HG02642 (cell line): ENCODE results near the gene PTTG1.

ENCODE experiments used
- ATAC-seq: cut with Tn5 transposase; IDR thresholded peaks from one replicate; pipeline ENCODE4 v1.9.1; 2021; ENCODE audit warnings: mild to moderate bottlenecking; ENCODE audit not compliant: unreplicated experiment, poor library complexity

The PTTG1 gene

DNA sequence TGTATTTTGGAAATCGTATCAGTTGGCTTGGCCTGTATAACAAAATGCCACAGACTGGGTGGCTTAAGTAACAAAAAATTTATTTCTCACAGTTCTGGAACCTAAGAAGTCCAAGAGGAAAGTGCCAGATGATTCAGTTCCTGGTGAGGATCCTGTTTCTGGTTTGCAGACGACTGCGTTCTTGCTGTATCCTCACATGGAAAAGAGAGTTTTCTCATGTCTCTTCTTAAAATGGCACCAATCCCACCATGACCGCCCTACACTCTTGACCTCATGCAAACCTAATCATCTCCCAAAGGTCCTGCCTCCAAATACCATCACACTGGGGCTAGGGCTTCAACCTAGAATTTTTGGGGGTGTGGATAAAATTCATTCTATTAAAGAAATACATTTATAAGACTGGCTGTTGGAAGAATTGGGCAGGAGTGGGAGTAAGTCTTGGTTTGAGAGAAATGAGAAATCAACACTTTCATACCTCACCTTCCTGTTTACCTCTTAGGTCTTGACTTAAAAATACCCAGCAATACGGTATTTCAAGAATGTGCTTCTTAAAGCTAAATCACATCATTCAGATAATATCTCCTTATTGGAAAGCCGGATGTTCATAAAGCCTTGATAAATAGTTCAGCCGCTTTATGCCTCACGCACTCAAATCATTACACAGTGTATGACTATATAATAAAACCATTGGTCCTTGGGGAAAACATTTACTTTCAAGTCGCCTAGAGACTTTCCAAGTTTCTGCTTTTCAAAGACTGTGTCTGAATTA, 28.7 kb downstream of the PTTG1 start:
- ATAC-seq: peak; percentile 57

DNA sequence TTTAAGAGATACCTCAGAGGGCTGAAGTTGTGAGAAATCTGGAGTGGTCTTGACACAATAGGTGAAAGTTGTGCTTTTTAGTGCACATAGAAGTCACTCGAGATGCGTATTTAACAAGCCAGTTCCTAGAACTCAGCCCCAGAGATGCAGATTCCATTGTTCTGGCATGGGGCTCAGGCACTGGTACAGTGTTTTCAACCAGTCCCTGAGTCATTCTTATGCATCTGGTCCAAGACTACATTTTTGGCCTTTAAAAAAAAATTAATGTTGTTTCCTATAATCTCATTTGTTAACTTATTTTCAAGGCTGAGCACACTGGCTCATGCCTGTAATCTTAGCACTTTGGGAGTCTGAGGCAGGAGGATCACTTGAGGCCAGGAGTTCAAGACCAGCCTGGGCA, 29.6 kb downstream of the PTTG1 start:
- ATAC-seq: no peak

- ATAC-seq: no peak
These were observed 30.4 kb downstream of the PTTG1 start for GRCh38 chr5:160452036-160452435.

- no peak for ATAC-seq
These were observed 31.1 kb downstream of the PTTG1 start for GRCh38 chr5:160452795-160453194.

GRCh38 chr5:160453751-160454150, 32.1 kb downstream of the PTTG1 start:
- no peak for ATAC-seq

DNA sequence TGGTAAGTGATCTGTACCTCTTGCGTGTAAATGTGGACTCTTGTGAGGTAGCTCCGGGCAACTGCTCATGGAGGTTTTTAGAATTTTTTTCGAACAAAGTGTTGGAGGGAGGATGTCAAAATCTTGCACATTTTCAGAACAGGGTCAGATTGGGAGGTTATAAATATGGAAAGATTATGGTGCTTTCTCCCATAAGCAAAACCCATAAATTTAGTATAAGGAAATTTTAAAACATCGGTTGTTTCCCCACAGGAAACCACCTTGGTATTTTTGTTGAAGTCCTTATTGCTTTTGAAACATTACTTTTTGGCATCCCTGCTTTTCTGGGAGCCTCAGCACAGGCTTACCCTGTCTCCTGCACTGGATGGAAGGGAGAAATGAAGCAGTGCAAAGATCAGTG, 33.9 kb downstream of the PTTG1 start:
- no peak for ATAC-seq

GRCh38 chr5:160456480-160457177, 35.0 kb downstream of the PTTG1 start:
- no peak for ATAC-seq

- ATAC-seq: no peak
These were observed 35.6 kb downstream of the PTTG1 start for GRCh38 chr5:160457252-160457651.

- peak; percentile 74 for ATAC-seq
These were observed 37.4 kb downstream of the PTTG1 start for GRCh38 chr5:160458806-160459800.

- ATAC-seq: no peak
These were observed 38.9 kb downstream of the PTTG1 start for GRCh38 chr5:160460377-160461049.

DNA sequence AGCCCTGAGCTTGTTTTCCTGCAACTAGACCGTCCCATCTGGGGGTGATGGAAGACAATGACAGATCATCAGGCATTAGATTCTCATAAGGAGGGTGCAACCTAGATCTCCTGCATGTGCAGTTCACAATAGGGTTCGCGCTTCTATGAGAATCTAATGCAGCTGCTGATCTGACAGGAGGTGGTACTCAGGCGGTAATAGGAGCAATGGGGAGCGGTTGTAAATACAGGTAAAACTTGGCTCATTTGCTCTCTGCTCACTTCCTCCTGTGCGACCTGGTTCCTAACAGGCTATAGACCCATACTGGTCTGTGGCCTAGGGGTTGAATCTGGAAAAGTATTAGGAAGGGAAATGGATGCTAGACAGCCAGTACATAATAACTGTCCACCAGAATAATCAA, 39.7 kb downstream of the PTTG1 start:
- no peak for ATAC-seq

DNA sequence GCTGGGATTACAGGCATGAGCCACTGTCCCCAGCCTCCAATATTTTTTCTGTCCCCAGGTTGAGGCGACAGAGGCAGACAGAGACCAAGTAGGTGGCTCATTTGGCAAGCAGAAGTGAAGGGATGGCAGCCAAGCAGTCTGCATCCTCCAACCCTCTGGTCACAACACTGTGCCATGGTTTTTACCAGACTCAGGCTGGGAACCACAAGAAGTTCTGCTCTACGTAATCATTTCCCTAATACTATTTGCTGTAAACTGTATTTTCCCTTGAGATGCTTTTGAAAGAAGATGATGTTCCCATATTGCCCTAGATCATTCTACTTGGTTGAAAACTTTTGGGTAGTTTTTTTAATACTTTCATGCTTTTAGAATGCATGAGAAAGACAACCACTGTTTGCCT, 40.5 kb downstream of the PTTG1 start:
- ATAC-seq: peak; percentile 30

DNA sequence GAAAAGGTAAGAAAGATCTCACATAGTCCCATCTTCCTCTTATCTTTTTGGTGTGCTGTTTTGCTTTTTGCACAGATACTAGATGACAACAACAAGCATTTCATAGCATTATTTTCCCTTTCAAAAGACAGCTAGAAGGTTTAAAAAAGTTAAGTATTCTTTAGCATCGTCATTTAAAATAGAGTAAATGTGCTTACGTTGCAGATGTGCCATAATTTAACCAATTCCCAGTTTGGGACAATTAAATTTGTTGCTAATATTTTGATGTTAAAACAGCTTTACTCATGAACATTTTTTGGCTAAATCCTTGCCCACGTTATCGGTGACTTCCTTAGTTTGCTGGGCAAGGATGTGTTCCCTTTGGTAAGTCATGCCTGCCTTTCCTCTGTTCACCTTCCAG, 41.6 kb downstream of the PTTG1 start:
- ATAC-seq: no peak

GRCh38 chr5:160463740-160464465, 42.2 kb downstream of the PTTG1 start:
- ATAC-seq: no peak

DNA sequence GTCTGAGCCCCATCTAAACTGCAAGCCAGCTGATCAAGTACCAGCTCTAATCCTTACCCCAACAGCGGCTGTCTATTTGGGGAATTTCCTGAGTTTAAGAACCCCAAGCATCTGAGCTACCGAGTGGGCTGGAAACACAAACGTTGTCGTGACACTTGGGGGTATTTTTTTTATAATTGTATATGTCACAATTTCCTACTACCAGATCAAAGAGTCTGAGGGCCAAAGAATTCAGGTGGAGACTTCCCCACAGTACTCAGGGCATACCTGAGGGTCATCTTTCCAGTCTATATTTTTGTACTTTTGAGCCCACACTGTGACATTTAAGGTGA, 42.8 kb downstream of the PTTG1 start:
- no peak for ATAC-seq

DNA sequence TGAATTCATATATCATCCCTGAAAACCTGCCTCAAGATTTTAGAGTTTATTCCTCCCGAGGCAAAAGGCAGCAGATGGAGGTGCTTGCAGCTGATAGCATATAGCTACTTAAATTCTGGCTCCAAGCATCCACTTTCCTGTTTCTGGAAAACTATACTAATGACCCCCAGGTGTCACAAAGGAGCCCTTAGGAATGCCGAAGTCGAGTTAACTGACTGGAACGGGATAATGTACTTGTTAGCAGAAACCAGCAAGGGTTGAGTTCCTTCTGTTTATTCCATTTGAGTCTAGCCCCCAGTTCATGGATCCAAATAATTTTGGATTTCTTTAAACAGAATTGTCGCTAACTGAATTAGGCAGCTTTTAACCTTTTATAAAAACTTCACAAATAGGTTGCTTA, 44.5 kb downstream of the PTTG1 start:
- no peak for ATAC-seq

- peak; percentile 4 for ATAC-seq
These were observed 45.4 kb downstream of the PTTG1 start for GRCh38 chr5:160466889-160467554.

- peak; percentile 95 for ATAC-seq
These were observed 46.1 kb downstream of the PTTG1 start for GRCh38 chr5:160467555-160468362.
